HG02763 (cell line): ENCODE results near the gene MCOLN1.

ENCODE experiments used
- ATAC-seq: cut with Tn5 transposase; IDR thresholded peaks from one replicate; pipeline ENCODE4 v1.9.1; 2021; ENCODE audit warnings: mild to moderate bottlenecking, moderate library complexity; ENCODE audit not compliant: unreplicated experiment

MCOLN1 gene

DNA sequence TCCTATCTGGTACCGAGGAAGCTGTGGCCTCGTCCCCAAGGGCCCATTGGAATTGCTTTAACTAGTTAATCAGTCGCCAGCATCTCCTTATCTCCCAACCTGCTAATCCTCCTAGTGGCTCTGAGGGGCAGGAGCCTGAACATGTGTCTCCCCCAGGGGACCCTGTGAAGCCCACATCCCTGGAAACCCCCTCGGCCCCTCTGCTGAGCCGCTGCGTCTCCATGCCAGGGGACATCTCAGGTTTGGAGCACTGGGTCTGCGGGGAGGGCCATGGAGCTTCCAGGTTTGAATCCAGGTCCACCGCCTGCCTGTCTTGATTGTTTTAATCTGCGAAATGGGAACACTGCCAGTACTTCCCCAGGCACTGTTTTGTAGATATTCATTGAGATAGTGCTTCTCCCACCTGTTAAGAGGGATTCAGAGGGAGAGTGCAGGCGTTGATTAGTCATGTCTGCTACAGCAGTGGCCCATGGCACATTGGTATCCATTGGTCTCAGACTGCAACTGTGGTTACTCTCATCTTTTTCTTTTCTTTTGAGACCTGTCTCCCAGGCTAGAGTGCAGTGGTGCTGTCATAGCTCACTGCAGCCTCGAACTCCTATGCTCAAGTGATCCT is 19.5 kb downstream of the MCOLN1 start:
- no peak for ATAC-seq

DNA sequence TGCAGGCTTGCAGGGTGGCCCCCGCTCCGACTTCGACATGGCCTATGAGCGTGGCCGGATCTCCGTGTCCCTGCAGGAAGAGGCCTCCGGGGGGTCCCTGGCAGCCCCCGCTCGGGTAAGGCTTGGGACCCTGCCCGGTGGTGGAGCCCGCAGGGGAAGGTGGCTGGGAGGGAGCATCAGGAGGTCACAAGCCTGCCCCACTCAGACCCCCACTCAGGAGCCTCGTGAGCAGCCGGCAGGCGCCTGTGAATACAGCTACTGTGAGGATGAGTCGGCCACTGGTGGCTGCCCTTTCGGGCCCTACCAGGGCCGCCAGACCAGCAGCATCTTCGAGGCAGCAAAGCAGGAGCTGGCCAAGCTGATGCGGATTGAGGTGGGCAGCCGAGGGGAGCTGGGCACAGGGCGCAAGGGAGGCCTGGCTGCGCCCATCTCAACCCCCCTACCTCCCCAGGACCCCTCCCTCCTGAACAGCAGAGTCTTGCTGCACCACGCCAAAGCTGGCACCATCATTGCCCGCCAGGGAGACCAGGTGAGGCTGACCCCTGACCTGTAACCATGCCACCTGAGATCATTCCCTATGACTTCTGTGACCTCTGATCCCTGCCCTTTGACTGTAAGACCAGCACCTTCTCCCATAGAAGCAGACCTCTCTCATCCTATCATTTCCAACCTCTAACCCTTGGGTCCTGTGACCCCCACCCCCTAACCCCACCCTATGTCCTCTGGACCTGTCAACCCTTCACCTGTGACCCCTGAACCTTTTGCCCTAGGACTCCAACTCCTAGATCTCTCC is 20.3 kb downstream of the MCOLN1 start:
- ATAC-seq = no peak

DNA sequence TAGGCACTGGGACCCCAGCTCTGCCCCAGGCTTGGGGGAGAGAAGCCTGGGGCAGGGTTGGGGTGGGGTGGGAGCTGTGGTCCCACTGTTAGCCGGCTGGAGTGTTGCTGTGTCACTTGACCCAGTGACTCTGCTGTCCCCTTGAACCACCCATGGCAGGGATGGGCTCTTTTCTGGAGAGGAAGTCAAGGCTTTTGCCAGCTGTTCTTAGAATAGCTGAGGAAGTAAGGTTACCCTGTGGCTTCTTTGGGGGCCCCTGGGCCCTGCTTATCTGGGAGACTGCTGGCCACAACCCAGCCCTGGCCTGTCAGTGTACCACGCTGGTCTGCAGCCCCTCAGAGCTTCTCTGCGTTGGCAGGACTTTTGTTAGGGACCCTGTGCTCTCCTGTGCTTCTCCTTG is 22.2 kb downstream of the MCOLN1 start:
- ATAC-seq = no peak

DNA sequence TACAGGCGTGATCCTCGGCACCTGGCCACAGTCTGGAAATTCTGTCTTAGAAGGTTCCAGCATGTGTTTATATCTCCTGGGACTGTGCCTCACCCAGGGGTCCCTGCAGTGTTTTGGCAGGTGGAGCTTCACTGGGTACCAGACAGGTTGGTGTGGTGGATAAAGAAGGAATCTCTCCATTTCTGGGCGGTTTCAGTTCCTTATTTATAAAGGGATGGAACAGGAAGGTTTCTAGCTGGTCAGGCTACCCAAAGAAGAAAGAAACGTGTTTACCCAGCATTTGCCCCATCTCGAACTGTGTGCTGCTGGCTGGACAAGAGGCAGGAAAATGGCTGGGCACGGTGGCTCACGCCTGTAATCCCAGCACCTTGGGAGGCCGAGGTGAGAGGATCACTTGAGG is 22.9 kb downstream of the MCOLN1 start:
- no peak for ATAC-seq

DNA sequence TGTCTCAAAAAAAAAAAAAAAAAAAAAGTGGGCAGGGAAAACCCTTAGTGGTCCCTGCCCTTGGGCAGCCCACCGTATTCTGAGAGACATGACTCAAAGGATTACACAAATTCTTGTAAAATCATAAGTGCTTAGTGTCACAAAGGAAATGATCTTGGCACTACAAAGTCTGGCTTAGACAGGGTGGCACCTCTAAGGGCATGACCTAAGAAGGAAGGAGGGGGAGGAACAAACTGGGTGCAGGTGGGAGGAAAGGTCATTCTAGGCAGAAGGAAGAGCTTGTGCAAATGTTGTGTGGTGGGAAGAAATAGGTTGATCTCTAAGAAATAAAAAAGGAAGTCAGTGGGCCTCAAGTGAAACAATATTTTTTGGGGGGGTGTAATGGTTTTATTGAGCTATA is 23.5 kb downstream of the MCOLN1 start:
- no peak for ATAC-seq

DNA sequence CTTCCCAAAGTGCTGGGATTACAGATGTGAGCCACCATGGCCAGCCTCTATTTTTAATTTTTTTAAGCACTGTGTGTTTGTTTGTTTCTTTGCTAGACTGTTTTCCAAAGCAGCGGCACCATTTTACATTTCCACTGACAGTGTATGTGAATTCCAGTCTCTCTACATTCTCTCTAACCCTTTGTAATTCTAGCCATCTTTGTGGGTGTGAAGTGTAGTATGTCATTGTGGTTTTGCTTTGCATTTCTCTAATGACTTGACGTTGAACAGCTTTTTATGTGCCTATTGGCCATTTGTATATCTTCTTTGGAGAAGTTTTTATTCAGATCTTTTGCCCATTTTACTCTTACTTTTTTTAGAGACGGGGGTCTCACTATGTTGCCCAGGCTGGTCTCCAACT is 24.7 kb downstream of the MCOLN1 start:
- no peak for ATAC-seq

DNA sequence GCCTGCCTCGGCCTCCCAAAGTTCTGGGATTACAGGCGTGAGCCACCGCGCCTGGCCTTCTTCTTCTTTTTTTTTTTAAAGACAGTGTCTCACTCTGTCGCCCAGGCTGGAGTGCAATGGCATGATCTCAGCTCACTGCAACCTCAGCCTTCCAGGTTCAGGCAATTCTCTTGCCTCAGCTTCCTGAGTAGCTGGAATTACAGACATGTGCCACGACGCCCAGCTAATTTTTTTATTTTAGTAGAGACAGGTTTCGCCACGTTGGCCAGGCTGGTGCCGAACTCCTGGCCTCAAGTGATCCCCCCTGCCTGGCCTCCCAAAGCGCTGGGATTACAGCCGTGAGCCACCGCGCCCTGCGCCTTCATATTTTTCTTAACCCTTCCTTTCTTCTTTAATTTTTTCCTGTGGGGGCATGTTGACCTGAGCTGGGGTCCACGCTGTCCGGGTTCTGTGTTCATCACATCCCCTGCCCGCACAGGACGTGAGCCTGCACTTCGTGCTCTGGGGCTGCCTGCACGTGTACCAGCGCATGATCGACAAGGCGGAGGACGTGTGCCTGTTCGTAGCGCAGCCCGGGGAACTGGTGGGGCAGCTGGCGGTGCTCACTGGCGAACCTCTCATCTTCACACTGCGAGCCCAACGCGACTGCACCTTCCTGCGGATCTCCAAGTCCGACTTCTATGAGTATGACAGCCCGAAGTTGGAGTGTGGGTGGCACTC is 27.2 kb downstream of the MCOLN1 start:
- ATAC-seq = no peak

DNA sequence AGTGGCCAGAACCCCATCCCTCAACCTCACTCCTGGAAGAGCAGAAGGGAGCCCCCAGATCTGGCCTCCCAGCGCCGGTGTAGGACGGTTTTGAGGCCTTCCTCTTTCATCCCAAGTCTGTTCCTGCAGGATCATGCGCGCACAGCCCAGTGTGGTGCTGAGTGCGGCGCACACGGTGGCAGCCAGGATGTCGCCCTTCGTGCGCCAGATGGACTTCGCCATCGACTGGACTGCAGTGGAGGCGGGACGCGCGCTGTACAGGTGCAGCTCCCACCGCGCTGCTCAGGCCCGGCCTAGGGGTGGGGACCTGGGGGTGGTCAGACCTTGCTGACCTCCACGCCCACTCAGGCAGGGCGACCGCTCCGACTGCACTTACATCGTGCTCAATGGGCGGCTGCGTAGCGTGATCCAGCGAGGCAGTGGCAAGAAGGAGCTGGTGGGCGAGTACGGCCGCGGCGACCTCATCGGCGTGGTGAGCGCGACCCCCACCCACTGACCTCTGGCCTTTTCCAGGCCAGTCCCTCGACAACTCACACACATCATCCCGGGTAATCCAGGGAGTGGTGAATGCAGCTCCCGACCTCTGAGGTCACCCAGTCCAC is 27.8 kb downstream of the MCOLN1 start:
- ATAC-seq = no peak

DNA sequence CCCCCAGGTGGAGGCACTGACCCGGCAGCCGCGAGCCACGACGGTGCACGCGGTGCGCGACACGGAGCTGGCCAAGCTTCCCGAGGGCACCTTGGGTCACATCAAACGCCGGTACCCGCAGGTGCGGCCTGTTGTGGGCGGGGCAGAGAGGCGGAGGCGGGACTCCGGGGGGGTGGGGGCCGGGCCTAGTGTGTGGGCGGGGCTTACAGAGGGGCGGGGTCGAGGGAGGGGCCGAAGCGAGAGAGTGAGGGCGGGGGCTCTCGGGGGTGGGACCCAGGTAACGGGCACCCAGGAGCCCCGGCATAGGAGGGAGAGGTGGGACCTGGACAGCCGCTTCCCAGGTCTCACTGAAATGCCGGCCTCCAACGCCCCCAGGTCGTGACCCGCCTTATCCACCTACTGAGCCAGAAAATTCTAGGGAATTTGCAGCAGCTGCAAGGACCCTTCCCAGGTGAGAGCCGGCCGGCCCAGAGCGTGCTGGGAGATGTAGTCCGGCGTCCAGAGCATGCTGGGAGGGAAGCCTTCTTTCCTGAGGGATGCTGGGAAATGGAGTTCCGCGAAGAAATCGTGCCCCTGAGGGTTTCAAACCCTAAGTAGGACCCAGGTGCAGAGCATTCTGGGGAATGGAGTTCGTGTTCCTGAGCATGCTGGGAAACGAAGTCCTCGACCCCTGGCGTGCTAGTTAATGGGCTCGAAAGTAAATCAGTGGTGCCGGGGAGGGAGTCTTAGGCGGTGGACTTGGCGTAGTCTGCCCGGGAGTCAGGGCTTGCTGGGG is 28.8 kb downstream of the MCOLN1 start:
- no peak for ATAC-seq

DNA sequence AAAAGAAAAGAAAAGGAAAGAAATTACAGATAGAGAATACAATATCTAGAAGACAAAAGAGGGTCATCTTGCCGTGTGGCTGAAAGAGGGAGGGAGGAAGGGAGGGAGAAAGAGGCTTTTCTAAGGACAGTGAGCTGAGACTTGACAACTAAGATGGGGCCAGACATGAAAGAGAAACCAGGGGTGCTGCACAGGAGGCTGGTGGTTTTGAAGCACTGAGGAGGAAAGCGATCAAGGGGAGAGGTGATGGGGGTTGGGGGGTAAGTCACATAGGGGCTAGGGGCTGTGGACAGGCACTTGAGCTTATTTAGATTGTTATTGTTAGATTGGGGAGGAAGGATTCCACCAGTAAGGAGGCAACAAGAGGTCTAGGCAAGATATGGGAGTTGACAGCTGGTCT is 30.4 kb downstream of the MCOLN1 start:
- no peak for ATAC-seq

DNA sequence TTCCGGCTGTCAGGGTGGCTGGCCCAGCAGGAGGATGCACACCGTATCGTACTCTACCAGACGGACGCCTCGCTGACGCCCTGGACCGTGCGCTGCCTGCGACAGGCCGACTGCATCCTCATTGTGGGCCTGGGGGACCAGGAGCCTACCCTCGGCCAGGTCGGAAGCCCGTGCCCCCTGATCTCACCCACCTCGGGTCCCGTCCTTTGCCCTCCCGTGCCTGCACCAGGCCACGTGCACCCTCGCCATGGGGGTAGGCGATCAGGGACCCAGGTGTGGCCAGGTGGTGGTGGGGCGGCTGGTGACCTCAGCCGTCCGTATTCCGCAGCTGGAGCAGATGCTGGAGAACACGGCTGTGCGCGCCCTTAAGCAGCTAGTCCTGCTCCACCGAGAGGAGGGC is 32.1 kb downstream of the MCOLN1 start:
- no peak for ATAC-seq

DNA sequence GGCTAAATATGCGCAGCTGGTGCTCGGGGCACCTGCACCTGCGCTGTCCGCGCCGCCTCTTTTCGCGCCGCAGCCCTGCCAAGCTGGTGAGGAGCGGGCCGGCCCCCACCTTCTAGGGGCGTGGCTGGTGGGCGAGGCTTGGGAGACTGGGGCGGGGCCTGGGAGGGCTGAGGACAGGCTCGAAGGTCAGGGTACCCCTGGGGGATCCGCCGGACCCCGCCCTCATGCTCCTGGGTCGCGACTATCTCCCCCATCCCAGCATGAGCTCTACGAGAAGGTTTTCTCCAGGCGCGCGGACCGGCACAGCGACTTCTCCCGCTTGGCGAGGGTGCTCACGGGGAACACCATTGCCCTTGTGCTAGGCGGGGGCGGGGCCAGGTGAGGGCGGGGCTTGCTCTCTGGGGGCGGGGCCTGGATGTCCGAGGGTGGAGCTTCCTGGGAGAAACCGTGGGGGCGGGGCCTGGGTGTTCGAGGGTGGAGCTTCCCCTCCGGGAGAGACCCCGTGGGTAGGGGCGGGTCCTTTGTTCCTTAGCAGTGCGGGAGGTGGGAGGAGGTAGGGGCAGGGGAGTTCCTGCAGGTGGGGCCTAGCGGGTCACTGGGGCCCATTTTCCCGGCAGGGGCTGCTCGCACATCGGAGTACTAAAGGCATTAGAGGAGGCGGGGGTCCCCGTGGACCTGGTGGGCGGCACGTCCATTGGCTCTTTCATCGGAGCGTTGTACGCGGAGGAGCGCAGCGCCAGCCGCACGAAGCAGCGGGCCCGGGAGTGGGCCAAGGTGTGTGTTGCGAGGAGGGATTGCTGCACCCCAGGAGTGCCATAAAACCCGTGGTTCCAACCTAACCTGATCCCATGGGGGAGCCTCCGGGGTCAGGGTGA is 32.8 kb downstream of the MCOLN1 start:
- ATAC-seq = no peak

DNA sequence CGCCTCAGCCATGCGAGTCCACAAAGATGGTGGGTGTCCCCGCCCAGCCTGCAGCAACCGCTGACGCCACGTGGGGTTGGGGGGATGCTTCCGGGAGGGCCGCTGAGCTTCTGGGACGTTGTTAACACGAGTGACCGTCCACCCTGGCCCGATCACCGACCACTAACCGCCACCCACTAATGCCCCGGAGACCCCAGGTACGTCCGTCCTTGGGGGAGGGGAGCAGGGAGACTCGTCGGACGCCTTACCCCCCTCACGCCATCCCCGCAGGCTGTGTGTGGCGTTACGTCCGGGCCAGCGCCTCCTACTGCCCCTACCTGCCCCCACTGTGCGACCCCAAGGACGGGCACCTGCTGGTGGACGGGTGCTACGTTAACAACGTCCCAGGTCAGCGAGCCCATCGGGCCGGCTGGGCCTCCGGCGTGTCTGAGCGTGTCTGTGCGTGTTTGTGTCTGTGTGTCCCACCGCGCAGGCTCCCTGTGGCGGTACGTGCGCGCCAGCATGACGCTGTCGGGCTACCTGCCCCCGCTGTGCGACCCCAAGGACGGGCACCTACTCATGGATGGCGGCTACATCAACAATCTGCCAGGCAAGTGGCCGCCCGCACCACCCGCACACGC is 34.4 kb downstream of the MCOLN1 start:
- no peak for ATAC-seq

DNA sequence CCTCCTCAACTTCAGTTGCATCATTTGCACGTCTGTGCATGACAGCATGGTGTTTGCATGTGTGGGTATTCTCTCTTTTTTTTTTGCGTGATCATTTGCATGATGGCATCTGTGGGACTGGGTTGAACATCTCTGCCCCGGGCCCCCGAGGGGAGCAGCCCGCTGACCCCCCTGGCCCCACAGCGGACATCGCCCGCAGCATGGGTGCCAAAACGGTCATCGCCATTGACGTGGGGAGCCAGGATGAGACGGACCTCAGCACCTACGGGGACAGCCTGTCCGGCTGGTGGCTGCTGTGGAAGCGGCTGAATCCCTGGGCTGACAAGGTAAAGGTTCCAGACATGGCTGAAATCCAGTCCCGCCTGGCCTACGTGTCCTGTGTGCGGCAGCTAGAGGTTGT is 36.2 kb downstream of the MCOLN1 start:
- no peak for ATAC-seq

DNA sequence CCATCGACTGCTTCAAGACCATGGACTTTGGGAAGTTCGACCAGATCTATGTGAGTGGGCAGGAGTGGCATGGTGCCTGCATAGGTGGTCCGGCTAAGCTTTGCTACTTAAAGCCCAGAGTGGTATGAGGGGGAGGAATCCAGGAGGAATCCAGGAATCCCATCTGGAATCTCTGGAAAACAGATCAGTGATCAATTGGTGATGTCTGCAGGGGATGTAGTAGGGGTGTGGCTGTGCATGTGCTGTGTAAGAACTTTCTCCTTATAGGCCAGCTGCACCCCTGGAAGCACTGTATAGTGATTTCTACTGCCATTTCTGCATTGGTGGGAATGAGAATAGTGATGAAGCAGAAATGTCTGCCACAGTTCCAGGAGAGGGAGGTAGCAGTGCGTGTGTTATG is 36.7 kb downstream of the MCOLN1 start:
- no peak for ATAC-seq

DNA sequence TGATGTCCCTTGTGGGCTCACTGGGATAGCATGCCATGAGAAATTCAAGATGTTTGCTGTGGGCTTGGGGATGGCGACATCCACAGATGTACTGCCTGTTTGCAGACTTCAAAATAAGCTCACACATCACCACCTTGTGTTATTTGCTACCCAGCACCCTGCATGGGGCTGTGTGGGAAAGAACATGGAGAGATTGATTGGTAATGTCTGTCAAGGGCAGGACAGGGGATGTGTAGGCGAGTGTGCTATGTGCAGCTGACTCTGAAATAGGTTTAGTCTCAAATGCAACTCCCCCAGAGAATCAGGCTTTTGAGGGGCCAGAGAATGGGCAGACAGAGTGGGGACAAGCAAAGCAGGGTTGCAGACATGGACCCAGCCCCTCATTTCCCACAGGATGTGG is 37.8 kb downstream of the MCOLN1 start:
- ATAC-seq = no peak

DNA sequence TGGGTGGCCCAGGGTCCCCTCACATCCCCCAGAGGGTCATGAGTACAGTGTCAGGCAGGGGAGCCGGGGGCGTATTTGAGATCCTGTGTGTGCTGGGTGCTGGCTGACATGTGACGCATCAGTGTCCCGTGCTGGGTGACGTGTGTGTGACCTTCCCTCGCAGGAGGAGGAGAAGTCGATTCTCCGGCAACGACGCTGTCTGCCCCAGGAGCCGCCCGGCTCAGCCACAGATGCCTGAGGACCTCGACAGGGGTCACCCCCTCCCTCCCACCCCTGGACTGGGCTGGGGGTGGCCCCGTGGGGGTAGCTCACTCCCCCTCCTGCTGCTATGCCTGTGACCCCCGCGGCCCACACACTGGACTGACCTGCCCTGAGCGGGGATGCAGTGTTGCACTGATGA is 38.9 kb downstream of the MCOLN1 start:
- ATAC-seq = no peak

DNA sequence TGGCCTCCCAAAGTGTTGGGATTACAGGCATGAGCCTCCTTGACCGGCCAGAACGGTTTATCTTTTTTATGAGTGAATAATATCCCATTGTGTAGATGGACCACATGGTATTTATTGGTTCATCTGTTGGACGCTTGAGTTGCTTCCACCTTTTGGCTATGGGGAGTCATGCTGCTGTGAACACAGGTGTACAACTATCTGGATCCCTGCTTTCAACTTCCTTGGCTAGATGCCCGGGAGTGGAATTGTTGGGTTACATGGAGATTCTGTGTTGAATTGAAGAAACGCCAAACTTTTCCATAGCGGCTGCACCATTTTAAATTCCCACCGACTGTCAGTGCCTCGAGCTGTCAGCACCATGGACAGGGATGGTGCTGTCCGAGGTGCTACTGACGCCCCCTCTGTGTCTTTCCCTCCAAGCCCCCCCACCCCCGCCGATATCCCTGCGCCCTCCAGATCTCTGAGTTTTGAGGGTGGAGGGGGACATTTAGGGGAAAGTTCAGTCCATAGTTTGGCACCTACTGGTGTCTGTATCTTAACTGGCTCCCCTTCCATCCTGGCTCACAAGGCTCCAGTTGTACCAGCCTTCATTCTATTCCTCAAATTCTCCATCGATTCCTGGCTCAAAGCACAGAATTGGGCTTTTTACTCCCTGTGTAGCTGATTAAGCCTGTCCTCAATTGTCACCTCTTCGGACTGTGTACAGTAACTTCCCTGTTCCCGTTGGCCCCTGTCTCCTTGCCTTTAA is 40.4 kb downstream of the MCOLN1 start:
- ATAC-seq = no peak

DNA sequence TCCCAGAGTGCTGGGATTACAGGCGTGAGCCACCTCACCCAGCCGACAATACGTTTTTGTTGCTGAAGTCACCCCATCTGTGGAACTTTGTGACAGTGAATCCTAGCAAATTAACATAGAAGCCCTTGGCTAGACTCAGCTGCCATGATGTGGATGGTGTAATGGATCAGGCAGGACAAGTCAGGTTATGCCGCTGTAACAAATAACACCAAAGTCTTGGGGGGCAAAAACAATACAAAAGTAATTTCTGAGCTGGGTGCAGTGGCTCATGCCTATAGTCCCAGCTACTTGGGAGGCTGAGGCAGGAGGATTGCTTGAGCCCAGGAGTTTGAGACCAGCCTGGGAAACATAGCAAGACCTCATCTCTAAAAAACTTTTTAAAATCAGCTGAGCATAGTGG is 42.4 kb downstream of the MCOLN1 start:
- ATAC-seq = no peak
